HepG2 (cell line): ENCODE measurements around the gene ZNF514. TPM values are rescaled to one million over a fixed set of nuclear protein-coding genes. Genes with fewer than 3 reads are reported as not detected.

Source experiments
- ATF5 ChIP-seq: sonication (generic); formaldehyde crosslinking; IDR thresholded peaks from 2 replicates; pipeline ENCODE4 v1.4.0; 2020; ENCODE audit warnings: mild to moderate bottlenecking, low read depth, missing genetic modification reagents
- BRCA1 ChIP-seq: sonication (generic); formaldehyde crosslinking; IDR thresholded peaks from 2 replicates; pipeline ENCODE4 v1.4.0; 2020; ENCODE audit warnings: missing genetic modification reagents
- CBX2 ChIP-seq, 2 experiments: fragments of 200-600 bp in 1 of 2; sonication (generic); formaldehyde crosslinking in 1 of 2; IDR thresholded peaks; 2 replicates each; pipeline versions ENCODE4 v1.7.0 to v1.8.1; 2018 to 2022; ENCODE audit warnings: low read depth in 2 of 2, low read length in 1 of 2, mild to moderate bottlenecking in 1 of 2, missing genetic modification reagents in 1 of 2
- CSRNP2 ChIP-seq: sonication (generic); formaldehyde crosslinking; conservative IDR thresholded peaks from 2 replicates; pipeline ENCODE4 v1.8.0; 2022; ENCODE audit warnings: low read depth, missing genetic modification reagents
- EEA1 ChIP-seq: sonication (generic); formaldehyde crosslinking; IDR thresholded peaks from 2 replicates; pipeline ENCODE4 v1.5.1; 2020; ENCODE audit warnings: mild to moderate bottlenecking, missing genetic modification reagents, borderline replicate concordance
- LCORL ChIP-seq, 2 experiments: fragments of 450-650 bp in 1 of 2; sonication (generic) in 1 of 2; formaldehyde crosslinking in 1 of 2; IDR thresholded peaks; 2 replicates each; pipeline versions ENCODE4 v1.5.0 to v1.6.1; 2017 to 2020; ENCODE audit warnings: antibody characterized with exemption in 1 of 2, missing genetic modification reagents in 1 of 2
- RBAK ChIP-seq: sonication (generic); formaldehyde crosslinking; IDR thresholded peaks from 2 replicates; pipeline ENCODE4 v1.5.1; 2020; ENCODE audit warnings: mild to moderate bottlenecking, missing genetic modification reagents
- REXO4 ChIP-seq: sonication (generic); formaldehyde crosslinking; IDR thresholded peaks from 2 replicates; pipeline ENCODE4 v1.8.0; 2022; ENCODE audit warnings: missing genetic modification reagents, mild to moderate bottlenecking, borderline replicate concordance
- SALL2 ChIP-seq: sonication (generic); formaldehyde crosslinking; IDR thresholded peaks from 2 replicates; pipeline ENCODE4 v1.8.1; 2023; ENCODE audit warnings: mild to moderate bottlenecking, missing genetic modification reagents, inconsistent platforms
- SRF ChIP-seq: IDR thresholded peaks from 2 replicates; pipeline ENCODE4 v1.6.1; 2011; ENCODE audit warnings: mild to moderate bottlenecking, low read depth, low read length, moderate library complexity
- SSRP1 ChIP-seq: IDR thresholded peaks from 2 replicates; pipeline ENCODE4 v1.6.1; 2016; ENCODE audit warnings: control low read depth
- STAT6 ChIP-seq: sonication (generic); formaldehyde crosslinking; IDR thresholded peaks from 2 replicates; pipeline ENCODE4 v1.4.0; 2020; ENCODE audit warnings: missing genetic modification reagents, mild to moderate bottlenecking, borderline replicate concordance
- ZMAT5 ChIP-seq: sonication (generic); formaldehyde crosslinking; IDR thresholded peaks from 2 replicates; pipeline ENCODE4 v1.5.0; 2020; ENCODE audit warnings: mild to moderate bottlenecking, low read depth, missing genetic modification reagents, borderline replicate concordance
- ZNF232 ChIP-seq: sonication (generic); formaldehyde crosslinking; IDR thresholded peaks from 2 replicates; pipeline ENCODE4 v1.4.0; 2020; ENCODE audit warnings: missing genetic modification reagents, borderline replicate concordance
- ZNF513 ChIP-seq: sonication (generic); formaldehyde crosslinking; conservative IDR thresholded peaks from 2 replicates; pipeline ENCODE4 v1.5.0; 2020; ENCODE audit warnings: missing genetic modification reagents
- ZNF597 ChIP-seq: sonication (generic); formaldehyde crosslinking; IDR thresholded peaks from 2 replicates; pipeline ENCODE4 v1.5.0; 2020; ENCODE audit warnings: missing genetic modification reagents
- ZNF704 ChIP-seq: sonication (generic); formaldehyde crosslinking; IDR thresholded peaks from 2 replicates; pipeline ENCODE4 v1.8.1; 2023; ENCODE audit warnings: mild to moderate bottlenecking, inconsistent platforms, moderate library complexity, missing genetic modification reagents, borderline replicate concordance
- polyA plus RNA-seq, 8 experiments: library from polyadenylated mRNA; depleted of rRNA in 3 of 8; stranded (reverse) in 7 of 8; unstranded in 1 of 8; fragments of >200 nt; fragmentation: Illumina TruSeq in 4 of 8; extraction: Trizol in 4 of 8; gene quantifications; 2 replicates each; pipeline versions ENCODE4 v1.2.1 to v1.2.3, GENCODE V29; 2011 to 2016; ENCODE audit warnings: low read depth in 4 of 8, missing spikeins in 1 of 8, mixed read lengths in 1 of 8; ENCODE audit not compliant: insufficient read depth in 1 of 8
- total RNA-seq, 5 experiments: library from RNA; depleted of rRNA; stranded (reverse); fragments of >200 nt; fragmentation: Illumina TruSeq; extraction: Trizol; gene quantifications; 2 replicates each; pipeline ENCODE4 v1.2.3, GENCODE V29; 2016; ENCODE audit warnings: low read depth in 1 of 5

ZNF514 gene
- total and polyA plus RNA-seq, 2 of the 13 experiments (the other 11 are each of a cell fraction or from before 2014, with no cell fraction given): 15.2 to 18.7 TPM

GRCh38 chr2:95121407-95122196 lies 38.0 kb downstream of the ZNF514 start, which contains the start of gene MRPS5 (continued):
- TF ChIP-seq REXO4 (CRISPR knock-in tag): 0 out of 2 replicates have a peak, but pooled peaks have one; percentile 8
- TF ChIP-seq EEA1 (CRISPR knock-in tag): peak; percentile 87; the same call in 1 of the 2 replicates
- peak; percentile 99; the same call in 1 of the 2 replicates for TF ChIP-seq ZNF704
- peak; percentile 92; the same call in 1 of the 2 replicates for TF ChIP-seq STAT6 (CRISPR knock-in tag)
- TF ChIP-seq ZNF513 (CRISPR knock-in tag): no peak
- TF ChIP-seq SRF: no peak
- TF ChIP-seq ZNF232 (CRISPR knock-in tag): peak; percentile 89
- no peak for TF ChIP-seq ZMAT5 (CRISPR knock-in tag)
- TF ChIP-seq LCORL (IDR thresholded peaks at IDR 0.05): 0 out of 2 replicates have a peak, but pooled peaks have one; percentile 7
- no peak for TF ChIP-seq LCORL (CRISPR knock-in tag; IDR thresholded peaks at IDR 0.05)
- TF ChIP-seq ZNF597: no peak; the same call in 1 of the 2 replicates
- no peak for TF ChIP-seq BRCA1
- TF ChIP-seq CBX2 (IDR thresholded peaks at IDR 0.05; ENCODE audit: low read depth, low read length): no peak
- no peak for TF ChIP-seq CBX2 (CRISPR knock-in tag; IDR thresholded peaks at IDR 0.05; ENCODE audit: low read depth)
- TF ChIP-seq ATF5: peak; percentile 71; the same call in 1 of the 2 replicates
- TF ChIP-seq SSRP1 (CRISPR knock-in tag): 0 out of 2 replicates have a peak, but pooled peaks have one; percentile 73
- TF ChIP-seq SALL2 (CRISPR knock-in tag): peak; percentile 92
- no peak for TF ChIP-seq RBAK (CRISPR knock-in tag)
- no peak for TF ChIP-seq CSRNP2 (CRISPR knock-in tag)
